GM03348 (cell line): ENCODE measurements around the gene PLOD3.
A peak's percentile ranks its signal among the peaks of the same experiment; 100 is the strongest.

Experiments
- DNase-seq: peaks from one replicate; pipeline ENCODE4 v3.0.0; 2012; ENCODE audit warnings: low spot score

The PLOD3 gene

DNA sequence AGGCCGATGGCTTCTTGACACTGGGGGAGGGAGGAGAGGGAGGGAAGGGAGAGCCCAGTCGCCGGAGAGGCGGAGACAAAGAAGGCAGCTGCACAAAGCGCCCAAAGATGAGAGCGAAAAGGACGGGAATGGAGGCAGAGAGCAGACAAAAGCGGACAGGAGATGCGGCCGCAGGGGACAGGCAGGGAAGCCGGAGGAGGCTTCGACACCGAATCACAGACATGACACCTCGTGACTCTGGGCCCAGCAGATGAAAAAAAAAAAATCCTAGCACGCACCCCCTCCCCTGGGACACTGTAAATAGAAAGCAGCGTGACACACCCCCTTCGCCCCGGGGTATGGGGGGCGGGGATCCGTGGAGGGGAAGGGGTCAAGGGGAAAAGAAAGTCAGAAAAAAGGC lies 38.3 kb downstream of the PLOD3 start:
- no peak for DNase-seq

- no peak for DNase-seq
Observed at GRCh38 chr7:101177644-101178043, 39.7 kb downstream of the PLOD3 start.

DNA sequence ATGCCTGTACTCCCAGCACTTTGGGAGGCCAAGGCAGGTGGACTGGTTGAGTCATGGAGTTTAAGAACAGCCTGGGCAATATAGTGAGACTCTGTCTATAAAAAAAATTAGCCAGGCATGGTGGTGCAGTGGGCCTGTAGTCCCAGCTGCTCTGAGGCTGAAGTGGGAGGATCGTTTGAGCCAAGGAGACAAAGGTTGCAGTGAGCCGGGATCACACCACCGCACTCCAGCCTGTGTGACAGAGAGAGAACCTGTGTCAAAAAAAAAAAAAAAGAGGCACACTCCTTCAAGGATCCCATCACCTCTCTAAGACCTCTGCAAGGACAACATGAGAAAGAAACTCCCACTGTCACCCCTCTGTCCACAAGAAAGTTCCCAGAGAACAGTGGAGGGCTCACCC lies 41.7 kb downstream of the PLOD3 start:
- DNase-seq = no peak

DNA sequence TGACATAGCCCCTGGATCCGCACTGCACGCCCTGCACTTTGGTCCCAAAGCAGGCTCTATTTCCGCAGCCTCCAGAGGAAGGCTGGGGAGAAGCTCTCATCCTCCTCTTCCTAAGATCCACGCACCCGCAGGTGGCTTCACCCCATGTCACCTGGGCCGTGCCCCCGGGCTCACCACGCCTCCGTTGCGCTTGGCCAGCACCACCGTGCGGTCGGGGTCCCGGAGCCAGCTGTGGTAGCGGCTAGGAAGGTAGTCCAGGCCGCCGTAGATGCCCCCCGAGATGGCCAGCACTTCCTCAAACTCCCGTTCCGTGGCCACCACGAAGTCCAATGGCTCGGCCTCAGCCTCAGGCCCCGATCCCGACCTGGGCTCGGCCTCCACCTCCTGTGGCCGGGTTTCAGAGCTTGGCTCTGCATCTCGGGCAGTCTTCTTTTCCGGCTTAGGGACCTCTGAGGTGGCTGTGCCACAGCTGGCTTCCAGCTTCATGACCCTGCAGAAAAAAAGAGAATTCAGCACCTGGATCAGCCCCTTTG lies 43.0 kb downstream of the PLOD3 start:
- no peak for DNase-seq

GRCh38 chr7:101173752-101174244 lies 43.6 kb downstream of the PLOD3 start:
- DNase-seq = peak; percentile 78

DNA sequence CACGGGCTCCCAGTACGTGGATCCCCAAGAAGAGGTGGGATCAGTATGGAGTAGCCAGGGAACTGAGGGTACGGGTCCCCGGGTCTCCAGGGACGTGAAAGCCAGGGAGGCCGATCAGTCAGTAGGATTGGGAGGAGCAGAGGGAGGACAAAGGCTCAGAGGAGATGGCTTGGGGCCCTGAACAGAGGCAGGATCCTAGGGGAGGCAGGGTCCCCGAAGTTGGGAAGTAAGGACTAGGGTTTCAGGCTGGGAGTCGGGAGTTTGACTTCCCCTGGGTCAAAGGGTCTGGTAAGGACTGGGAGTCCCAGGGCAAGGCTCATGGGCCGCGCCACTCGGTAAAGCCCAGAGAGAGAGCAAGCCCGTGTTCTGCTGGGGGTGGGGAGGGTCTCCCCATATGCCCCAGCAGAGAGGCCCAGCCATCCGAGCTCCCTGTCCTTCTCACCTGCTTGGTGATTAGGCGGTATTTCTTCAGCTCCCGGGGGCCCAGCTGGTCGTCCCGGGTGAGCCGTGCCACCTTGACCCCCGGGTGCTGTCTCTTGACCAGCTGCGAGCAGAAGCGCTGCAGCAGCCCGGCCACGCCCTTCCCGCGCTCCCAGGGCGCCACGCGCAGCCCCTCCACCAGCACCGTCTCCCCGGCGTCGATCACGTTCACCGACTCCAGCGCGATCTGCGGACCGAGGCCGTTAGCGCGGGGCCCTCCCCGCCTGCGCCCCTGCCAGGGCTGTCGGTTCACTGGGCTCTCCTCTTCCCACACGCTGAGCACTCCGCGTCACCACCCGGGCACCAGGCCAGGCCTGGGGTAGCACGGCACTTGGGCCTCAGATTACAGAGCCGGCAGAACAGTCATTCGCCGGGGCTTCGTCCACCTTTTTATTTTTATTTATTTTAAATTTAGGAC lies 44.3 kb downstream of the PLOD3 start:
- DNase-seq = peak; percentile 75

GRCh38 chr7:101172005-101172853 lies 45.2 kb downstream of the PLOD3 start:
- DNase-seq = no peak

- no peak for DNase-seq
Observed at GRCh38 chr7:101171442-101171837, 45.9 kb downstream of the PLOD3 start.

- no peak for DNase-seq
Observed at GRCh38 chr7:101170617-101171441, 46.6 kb downstream of the PLOD3 start.

- peak; percentile 86 for DNase-seq
Observed at GRCh38 chr7:101169838-101170551, 47.4 kb downstream of the PLOD3 start.

- DNase-seq = no peak
Observed at GRCh38 chr7:101169110-101169837, 48.1 kb downstream of the PLOD3 start.

DNA sequence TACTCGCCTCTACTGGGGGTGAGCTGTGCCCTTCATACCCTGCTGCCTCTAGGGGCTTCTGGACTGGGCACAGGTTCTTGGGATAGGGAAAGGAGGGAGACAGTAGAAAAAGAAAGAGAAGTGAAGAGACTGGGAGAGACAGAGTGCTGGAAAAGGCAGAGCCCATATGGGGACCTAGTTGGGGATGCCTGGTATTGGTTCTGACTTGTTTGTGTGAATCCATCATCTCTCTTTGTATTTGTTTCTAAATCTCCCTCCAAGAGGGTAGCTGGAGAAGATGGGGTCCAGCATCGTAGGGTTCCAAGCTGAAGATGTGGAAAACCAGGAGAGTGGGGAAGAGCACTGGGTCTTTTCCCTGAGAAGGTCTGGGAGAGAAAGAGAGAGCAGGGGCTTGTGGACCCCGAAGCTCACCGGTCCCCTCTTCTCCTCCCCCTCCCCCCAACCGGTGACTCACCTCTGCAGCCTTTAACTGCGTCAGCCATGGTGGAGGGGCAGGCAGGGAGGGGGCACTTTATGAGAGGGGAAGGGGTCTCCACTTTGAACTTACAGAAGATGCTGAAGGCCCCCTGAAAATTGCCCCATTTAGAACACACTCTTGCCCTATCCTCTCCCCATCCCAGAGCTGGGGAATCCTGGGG lies 48.9 kb downstream of the PLOD3 start:
- DNase-seq = no peak

DNA sequence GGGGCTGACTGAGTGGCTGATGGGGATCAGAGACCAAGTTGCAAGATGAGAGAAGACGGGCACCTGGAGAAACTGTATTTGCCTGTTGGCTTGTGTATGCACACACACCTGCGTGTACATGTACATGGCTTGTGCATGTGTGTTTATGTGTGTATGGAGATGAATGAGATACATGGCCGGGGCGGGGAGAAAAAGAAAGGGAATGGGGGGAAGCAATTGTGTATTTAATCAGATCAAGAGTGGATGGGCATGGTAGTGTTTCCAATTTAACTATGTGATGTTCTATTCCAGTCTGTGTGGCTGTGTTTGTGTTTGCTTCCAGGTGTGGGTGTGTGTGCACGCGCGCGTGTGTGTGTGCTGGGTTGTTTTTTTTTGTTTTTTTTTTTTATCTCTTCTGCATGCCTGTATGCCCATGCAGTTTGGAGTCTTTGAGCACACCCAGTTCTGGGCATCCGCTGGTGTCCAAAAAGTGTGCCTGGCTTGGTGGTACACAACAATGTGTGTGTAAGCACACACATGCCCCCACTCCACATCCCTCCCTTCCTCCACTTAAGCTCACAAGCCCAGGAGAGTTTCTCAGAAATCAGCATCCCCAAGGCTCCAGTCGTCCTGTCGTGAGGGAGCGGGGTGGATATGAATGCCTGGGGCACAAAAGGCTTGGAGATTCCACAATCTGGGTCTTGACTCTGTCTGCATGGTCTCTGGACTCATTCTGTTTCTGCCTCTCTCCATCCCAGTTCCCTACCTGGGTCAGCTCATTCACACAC lies 49.6 kb downstream of the PLOD3 start:
- no peak for DNase-seq

GRCh38 chr7:101166909-101167644 lies 50.3 kb downstream of the PLOD3 start:
- no peak for DNase-seq

DNA sequence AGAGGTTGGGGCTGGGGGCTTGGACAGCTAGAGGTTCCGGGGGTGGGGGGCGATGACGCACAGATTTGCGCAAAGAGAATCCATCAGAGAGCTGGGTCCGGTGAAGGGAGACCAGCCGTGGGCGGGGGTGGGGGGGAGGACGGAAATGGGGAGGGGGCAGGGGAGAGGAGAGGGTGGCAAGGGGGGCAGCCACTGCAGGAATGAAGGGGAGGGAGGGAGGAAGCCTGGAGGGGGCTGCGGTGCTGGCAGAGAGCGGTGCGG lies 50.8 kb downstream of the PLOD3 start:
- no peak for DNase-seq

- DNase-seq = no peak
Observed at GRCh38 chr7:101165958-101166647, 51.3 kb downstream of the PLOD3 start.

- DNase-seq = peak; percentile 98
Observed at GRCh38 chr7:101165075-101165957, 52.1 kb downstream of the PLOD3 start, which contains the start of gene VGF. Gene VGF, minus strand, starts transcription at chr7:101165569. Its CDS starts 726 bp downstream, at chr7:101164843.
